ENCODE measurements around the gene PARP2.

- no peak for TF ChIP-seq CTCF (conservative IDR thresholded peaks at IDR 0.05; ENCODE audit: low read depth, low read length)
- TF ChIP-seq EZH2 (IDR thresholded peaks at IDR 0.05; ENCODE audit: low read length, unreplicated experiment) = no peak
Measured at GRCh38 chr14:20334017-20334416, 9.4 kb upstream of the PARP2 start.

Measured in PC-3 (cell line).